ENCODE measurements around the gene MYLK4. TPM values are rescaled to one million over a fixed set of nuclear protein-coding genes. Genes with fewer than 3 reads are reported as not detected.

The MYLK4 gene
- polyA plus RNA-seq, 3 donors: 0.04 to 0.45 (median 0.08) TPM

DNA sequence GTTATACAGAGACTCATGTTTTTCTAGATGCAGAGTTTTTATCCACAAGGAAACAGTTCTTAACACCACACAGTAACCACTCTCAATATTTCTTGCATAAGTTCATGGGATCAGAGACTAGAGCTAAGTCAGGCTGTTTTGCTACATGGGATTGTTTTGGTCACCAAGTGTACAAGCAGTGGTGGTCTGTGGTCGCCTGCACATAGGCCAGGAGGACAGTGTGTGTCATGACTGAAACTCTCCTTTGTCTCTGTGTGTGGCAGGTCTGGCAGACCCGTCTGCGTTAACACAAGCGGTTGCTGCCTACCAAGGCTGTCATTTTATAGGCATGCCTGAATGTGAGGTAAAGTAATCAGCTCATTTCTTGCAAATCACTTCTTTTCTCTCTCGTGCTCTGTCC is 33.3 kb upstream of the MYLK4 start:
- intact Hi-C loops (cut with micrococcal nuclease): no loop called here
- peaks cover 8% of the 10 kb centered on the region for H3K4me1 Mint-ChIP-seq
- Histone ChIP-seq H3K4me2 (replicated peaks; ENCODE audit: extremely low read depth, low read length, poor library complexity, severe bottlenecking) (no peak overlapping the region), H4K20me1 (ENCODE audit: insufficient read depth, low read length) (peaks cover 41% of the 10 kb centered on the region), H3K9ac (ENCODE audit: insufficient read depth, low read length, poor library complexity, severe bottlenecking) (no peak overlapping the region), H3K36me3 (replicated peaks in 1 of 2; ENCODE audit: control insufficient read depth in 1 of 2, insufficient read depth in 2 of 2, low read length in 2 of 2) (peaks cover 65 to 87% of the 10 kb centered on the region in 2 donors), H3K4me1 (ENCODE audit: control insufficient read depth in 1 of 2, insufficient read depth in 2 of 2, low read length in 2 of 2) (no peaks in the 10 kb centered on the region), H3K9me3 (replicated peaks in 1 of 2; ENCODE audit: control insufficient read depth in 1 of 2, insufficient read depth in 1 of 2, low read length in 2 of 2) (no peaks in the 10 kb centered on the region), H3K4me3 (replicated peaks in 1 of 3; ENCODE audit: low read depth in 2 of 3, low read length in 3 of 3) (no peak overlapping the region), H3K27me3 (ENCODE audit: control insufficient read depth in 2 of 2, insufficient read depth in 2 of 2, low read length in 2 of 2) (no peaks in the 10 kb centered on the region), H2AFZ (ENCODE audit: insufficient read depth, low read depth, low read length, poor library complexity, severe bottlenecking) (no peak overlapping the region), H3K79me2 (ENCODE audit: insufficient read depth, low read length) (peaks cover 46% of the 10 kb centered on the region), H3K27ac (ENCODE audit: low read depth in 1 of 2, low read length in 2 of 2) (no peak overlapping the region)
- 63% methylated on average over 1 of the region's 5 CpGs for WGBS (ENCODE audit: insufficient coverage)
- no peak overlapping the region for H3K4me3 Mint-ChIP-seq
- no peaks in the 10 kb centered on the region for H3K9me3 Mint-ChIP-seq
- no peak for DNase-seq
- H3K36me3 Mint-ChIP-seq: peaks cover 78 to 95% of the 10 kb centered on the region in 2 donors
- no peak overlapping the region for H3K27ac Mint-ChIP-seq
- peaks cover 0 to 2% (median 0%) of the 10 kb centered on the region in 3 donors for H3K27me3 Mint-ChIP-seq (ENCODE audit: low read depth in 3 of 3)
- TF ChIP-seq, protein P1, sequence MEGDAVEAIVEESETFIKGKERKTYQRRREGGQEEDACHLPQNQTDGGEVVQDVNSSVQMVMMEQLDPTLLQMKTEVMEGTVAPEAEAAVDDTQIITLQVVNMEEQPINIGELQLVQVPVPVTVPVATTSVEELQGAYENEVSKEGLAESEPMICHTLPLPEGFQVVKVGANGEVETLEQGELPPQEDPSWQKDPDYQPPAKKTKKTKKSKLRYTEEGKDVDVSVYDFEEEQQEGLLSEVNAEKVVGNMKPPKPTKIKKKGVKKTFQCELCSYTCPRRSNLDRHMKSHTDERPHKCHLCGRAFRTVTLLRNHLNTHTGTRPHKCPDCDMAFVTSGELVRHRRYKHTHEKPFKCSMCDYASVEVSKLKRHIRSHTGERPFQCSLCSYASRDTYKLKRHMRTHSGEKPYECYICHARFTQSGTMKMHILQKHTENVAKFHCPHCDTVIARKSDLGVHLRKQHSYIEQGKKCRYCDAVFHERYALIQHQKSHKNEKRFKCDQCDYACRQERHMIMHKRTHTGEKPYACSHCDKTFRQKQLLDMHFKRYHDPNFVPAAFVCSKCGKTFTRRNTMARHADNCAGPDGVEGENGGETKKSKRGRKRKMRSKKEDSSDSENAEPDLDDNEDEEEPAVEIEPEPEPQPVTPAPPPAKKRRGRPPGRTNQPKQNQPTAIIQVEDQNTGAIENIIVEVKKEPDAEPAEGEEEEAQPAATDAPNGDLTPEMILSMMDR (IDR thresholded peaks at IDR 0.05): no peak

DNA sequence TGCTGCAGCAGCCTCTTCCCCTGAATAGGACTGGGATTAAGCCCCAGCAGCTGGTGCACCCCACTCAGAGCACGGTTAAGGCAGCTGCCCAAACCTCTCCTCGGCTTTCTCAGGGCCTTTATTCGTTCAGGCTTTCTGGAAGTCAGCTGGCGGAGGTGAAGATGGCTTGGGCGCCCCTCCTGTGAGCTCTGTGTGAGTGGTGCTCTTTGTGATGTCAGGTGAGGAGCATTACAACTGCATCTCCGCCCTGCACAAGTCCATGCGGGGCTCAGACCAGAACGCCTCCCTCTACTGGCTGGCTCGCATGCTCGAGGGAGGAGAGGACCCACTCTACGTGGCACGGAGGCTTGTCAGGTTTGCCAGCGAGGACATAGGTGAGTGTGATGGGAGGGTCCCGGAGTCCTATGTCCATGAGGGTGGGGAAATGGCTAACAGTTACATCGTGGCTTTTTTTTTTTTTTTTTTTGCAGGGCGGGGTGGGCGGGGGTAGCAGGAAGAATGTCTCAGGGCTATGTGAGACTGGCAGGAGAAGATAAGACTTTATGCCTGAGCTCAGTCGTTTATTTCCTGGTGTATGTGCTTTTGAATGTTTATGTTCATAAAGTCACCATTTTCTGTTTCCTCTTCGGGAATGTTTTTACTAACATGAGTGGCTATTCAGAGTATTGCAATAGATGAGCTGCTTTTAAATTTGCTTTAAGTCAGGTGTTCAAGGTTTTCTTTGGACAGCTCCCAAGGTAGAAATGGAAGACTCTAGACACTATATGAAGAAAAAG is 32.7 kb upstream of the MYLK4 start:
- 22% methylated on average over 11 of the region's 19 CpGs for WGBS (ENCODE audit: insufficient coverage)
- Mint-ChIP-seq H3K36me3 (peaks cover 81 to 99% of the 10 kb centered on the region in 2 donors), H3K27ac (peak overlapping the region in 1 of 7 donors; percentile 11), H3K9me3 (no peaks in the 10 kb centered on the region), H3K4me1 (peaks cover 8% of the 10 kb centered on the region), H3K27me3 (ENCODE audit: low read depth in 3 of 3) (peaks cover 0 to 2% (median 0%) of the 10 kb centered on the region in 3 donors), H3K4me3 (no peak overlapping the region)
- H3K4me3 ChIP-seq (replicated peaks in 1 of 3; ENCODE audit: low read depth in 2 of 3, low read length in 3 of 3): no peak overlapping the region
- H3K79me2 ChIP-seq (ENCODE audit: insufficient read depth, low read length): peaks cover 53% of the 10 kb centered on the region
- H3K27me3 ChIP-seq (ENCODE audit: control insufficient read depth in 2 of 2, insufficient read depth in 2 of 2, low read length in 2 of 2): no peaks in the 10 kb centered on the region
- TF ChIP-seq, protein P1 (IDR thresholded peaks at IDR 0.05): no peak
- H4K20me1 ChIP-seq (ENCODE audit: insufficient read depth, low read length): peaks cover 48% of the 10 kb centered on the region
- no peak overlapping the region for H3K4me2 ChIP-seq (replicated peaks; ENCODE audit: extremely low read depth, low read length, poor library complexity, severe bottlenecking)
- H3K27ac ChIP-seq (ENCODE audit: low read depth in 1 of 2, low read length in 2 of 2): no peak overlapping the region
- no peak overlapping the region for H3K9ac ChIP-seq (ENCODE audit: insufficient read depth, low read length, poor library complexity, severe bottlenecking)
- H3K9me3 ChIP-seq (replicated peaks in 1 of 2; ENCODE audit: control insufficient read depth in 1 of 2, insufficient read depth in 1 of 2, low read length in 2 of 2): no peaks in the 10 kb centered on the region
- no peak overlapping the region for H2AFZ ChIP-seq (ENCODE audit: insufficient read depth, low read depth, low read length, poor library complexity, severe bottlenecking)
- no peak for DNase-seq
- peaks cover 72 to 92% of the 10 kb centered on the region in 2 donors for H3K36me3 ChIP-seq (replicated peaks in 1 of 2; ENCODE audit: control insufficient read depth in 1 of 2, insufficient read depth in 2 of 2, low read length in 2 of 2)
- intact Hi-C loops (cut with micrococcal nuclease): no loop called here
- H3K4me1 ChIP-seq (ENCODE audit: control insufficient read depth in 1 of 2, insufficient read depth in 2 of 2, low read length in 2 of 2): no peaks in the 10 kb centered on the region
